ENCODE measurements around the gene RGL3.
A peak's percentile ranks its signal among the peaks of the same experiment; 100 is the strongest.
"Not testable (repeated sequence)": the region's sequence is repeated elsewhere in the genome, so short reads cannot be mapped to it uniquely, and the experiment has no call there.

RGL3 gene

GRCh38 chr19:11379269-11379845 is 39.8 kb downstream of the RGL3 start:
- H3K27me3 ChIP-seq (ENCODE audit: control insufficient read depth in 1 of 2, insufficient read depth in 2 of 2, low read length in 2 of 2), result peaks cover 19 to 23% of the 10 kb centered on the region in 2 donors
- H3K27ac ChIP-seq (ENCODE audit: low read length), result not testable (repeated sequence)

DNA sequence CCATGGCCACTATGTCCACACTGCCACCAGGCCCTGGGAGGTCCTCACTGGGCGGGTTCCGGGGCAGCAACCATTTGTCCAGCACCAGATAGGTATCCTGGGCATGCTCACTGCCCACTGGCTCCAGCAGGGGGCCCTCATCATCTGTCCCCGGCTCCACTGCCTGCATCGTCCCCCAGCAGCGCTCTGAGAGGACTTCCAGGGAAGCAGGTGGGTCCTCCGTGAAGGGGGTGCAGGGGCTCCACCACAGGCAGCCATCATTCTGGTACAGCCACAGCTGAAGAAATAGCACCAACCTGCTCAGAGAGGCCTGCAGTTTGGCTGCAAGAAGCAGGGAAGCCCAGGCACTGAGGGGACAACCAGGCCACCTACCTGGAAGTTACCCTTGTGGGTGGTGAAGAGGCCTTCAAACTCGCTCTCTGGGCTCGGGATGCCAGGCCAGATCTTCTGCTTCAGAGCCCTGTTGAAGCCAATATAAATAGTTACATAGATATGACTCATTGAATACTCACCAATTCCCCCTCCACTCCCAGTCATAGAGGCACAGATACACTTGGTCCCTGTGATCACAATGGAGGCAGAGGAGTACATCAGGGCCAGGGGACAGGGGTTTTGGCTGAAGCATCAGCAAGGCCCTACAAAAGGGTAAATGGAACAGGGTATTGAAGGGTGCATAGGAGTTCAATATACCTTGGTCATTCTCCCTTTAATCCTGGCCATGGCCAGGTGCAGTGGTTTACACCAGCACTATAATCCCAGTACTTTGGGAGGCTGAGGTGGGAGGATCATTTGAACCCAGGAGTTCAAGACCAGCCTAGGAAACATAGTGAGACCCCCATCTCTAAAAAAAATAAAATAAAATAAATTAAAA is 40.6 kb downstream of the RGL3 start:
- no peaks in the 10 kb centered on the region for H3K9me3 ChIP-seq (ENCODE audit: control insufficient read depth in 2 of 2, low read length in 2 of 2)
- peaks cover 14 to 17% of the 10 kb centered on the region in 2 donors for H3K27me3 ChIP-seq (ENCODE audit: control insufficient read depth in 1 of 2, insufficient read depth in 2 of 2, low read length in 2 of 2)
- peaks cover 64% of the 10 kb centered on the region for H3K4me1 ChIP-seq (ENCODE audit: control insufficient read depth, insufficient read depth, low read length)
- no peak overlapping the region for H3K4me3 ChIP-seq (ENCODE audit: low read length in 2 of 2)
- no peak overlapping the region for H3K9ac ChIP-seq (ENCODE audit: low read length in 2 of 2)
- no peaks in the 10 kb centered on the region for H3K36me3 ChIP-seq (ENCODE audit: control insufficient read depth in 2 of 2, insufficient read depth in 2 of 2, low read length in 2 of 2)
- H3K27ac ChIP-seq (ENCODE audit: low read length), result no peak overlapping the region

More at GRCh38 chr19:11379269-11379845, 39.8 kb downstream of the RGL3 start:
- H3K36me3 ChIP-seq (ENCODE audit: control insufficient read depth in 2 of 2, insufficient read depth in 2 of 2, low read length in 2 of 2); H3K4me3 ChIP-seq (ENCODE audit: low read length in 2 of 2); H3K9me3 ChIP-seq (ENCODE audit: control insufficient read depth in 2 of 2, low read length in 2 of 2); H3K9ac ChIP-seq (ENCODE audit: low read length in 2 of 2): not testable (repeated sequence)
- peaks cover 59% of the 10 kb centered on the region for H3K4me1 ChIP-seq (ENCODE audit: control insufficient read depth, insufficient read depth, low read length)

GRCh38 chr19:11377756-11378155 is 41.4 kb downstream of the RGL3 start:
- Histone ChIP-seq H3K4me3 (ENCODE audit: low read length in 2 of 2) (no peak overlapping the region), H3K9ac (ENCODE audit: low read length in 2 of 2) (no peak overlapping the region), H3K36me3 (ENCODE audit: control insufficient read depth in 2 of 2, insufficient read depth in 2 of 2, low read length in 2 of 2) (no peaks in the 10 kb centered on the region), H3K9me3 (ENCODE audit: control insufficient read depth in 2 of 2, low read length in 2 of 2) (no peaks in the 10 kb centered on the region), H3K27ac (ENCODE audit: low read length) (no peak overlapping the region), H3K27me3 (ENCODE audit: control insufficient read depth in 1 of 2, insufficient read depth in 2 of 2, low read length in 2 of 2) (peaks cover 9% of the 10 kb centered on the region in 2 donors), H3K4me1 (ENCODE audit: control insufficient read depth, insufficient read depth, low read length) (peaks cover 58% of the 10 kb centered on the region)

- no peaks in the 10 kb centered on the region for H3K9me3 ChIP-seq (ENCODE audit: control insufficient read depth in 2 of 2, low read length in 2 of 2)
- H3K4me3 ChIP-seq (ENCODE audit: low read length in 2 of 2), result peak overlapping the region in 1 of 2 donors; percentile 31
- no peak overlapping the region for H3K9ac ChIP-seq (ENCODE audit: low read length in 2 of 2)
- H3K36me3 ChIP-seq (ENCODE audit: control insufficient read depth in 2 of 2, insufficient read depth in 2 of 2, low read length in 2 of 2), result no peaks in the 10 kb centered on the region
- peaks cover 6% of the 10 kb centered on the region in 2 donors for H3K27me3 ChIP-seq (ENCODE audit: control insufficient read depth in 1 of 2, insufficient read depth in 2 of 2, low read length in 2 of 2)
- H3K27ac ChIP-seq (ENCODE audit: low read length), result peak overlapping the region; percentile 31
- H3K4me1 ChIP-seq (ENCODE audit: control insufficient read depth, insufficient read depth, low read length), result peaks cover 57% of the 10 kb centered on the region
These were observed 41.9 kb downstream of the RGL3 start for GRCh38 chr19:11377237-11377636.

GRCh38 chr19:11375143-11375948 is 43.8 kb downstream of the RGL3 start:
- Histone ChIP-seq H3K36me3 (ENCODE audit: control insufficient read depth in 2 of 2, insufficient read depth in 2 of 2, low read length in 2 of 2) (no peaks in the 10 kb centered on the region), H3K9ac (ENCODE audit: low read length in 2 of 2) (peak overlapping the region; percentile 64 to 82), H3K27ac (ENCODE audit: low read length) (peak overlapping the region; percentile 94), H3K9me3 (ENCODE audit: control insufficient read depth in 2 of 2, low read length in 2 of 2) (no peaks in the 10 kb centered on the region), H3K27me3 (ENCODE audit: control insufficient read depth in 1 of 2, insufficient read depth in 2 of 2, low read length in 2 of 2) (no peaks in the 10 kb centered on the region), H3K4me3 (ENCODE audit: low read length in 2 of 2) (peak overlapping the region; percentile 51 to 90), H3K4me1 (ENCODE audit: control insufficient read depth, insufficient read depth, low read length) (peaks cover 42% of the 10 kb centered on the region)

DNA sequence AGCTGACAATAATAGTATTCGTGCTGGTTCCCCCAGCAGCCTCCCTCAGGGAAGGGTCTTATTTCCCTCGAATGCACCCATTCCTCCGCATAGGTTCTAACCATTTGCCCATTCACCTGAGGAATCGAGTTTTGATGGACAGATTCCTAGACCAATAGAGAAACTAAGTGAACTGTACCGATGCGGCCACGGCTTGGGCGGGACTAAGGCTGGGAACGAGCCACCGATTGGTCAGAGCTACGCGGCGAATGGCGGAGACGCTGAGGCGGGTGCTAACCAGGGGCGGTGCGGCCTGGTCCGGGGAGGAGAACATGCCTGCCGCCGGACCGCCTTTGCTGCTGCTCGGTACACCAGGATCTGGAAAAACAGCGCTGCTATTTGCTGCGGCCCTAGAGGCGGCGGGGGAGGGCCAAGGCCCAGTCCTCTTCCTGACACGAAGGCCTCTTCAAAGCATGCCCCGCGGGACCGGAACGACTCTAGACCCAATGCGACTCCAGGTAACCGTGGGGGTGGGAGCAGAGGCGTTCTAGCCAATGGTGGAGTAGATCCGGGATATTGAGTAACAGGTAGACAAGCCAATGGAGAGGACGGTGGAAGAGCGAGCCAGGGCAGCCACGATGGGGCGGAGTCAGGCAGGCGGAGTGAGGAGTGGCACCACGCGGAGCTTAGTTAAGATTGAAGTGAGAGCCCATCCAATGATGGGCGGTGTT is 44.5 kb downstream of the RGL3 start, which contains the start of gene SWSAP1:
SWSAP1 (plus strand) TSS at position 234 of the 710 bp plus-strand sequence; CDS start at position 249, 15 bp downstream.
- H3K4me1 ChIP-seq (ENCODE audit: control insufficient read depth, insufficient read depth, low read length), result peaks cover 39% of the 10 kb centered on the region

DNA sequence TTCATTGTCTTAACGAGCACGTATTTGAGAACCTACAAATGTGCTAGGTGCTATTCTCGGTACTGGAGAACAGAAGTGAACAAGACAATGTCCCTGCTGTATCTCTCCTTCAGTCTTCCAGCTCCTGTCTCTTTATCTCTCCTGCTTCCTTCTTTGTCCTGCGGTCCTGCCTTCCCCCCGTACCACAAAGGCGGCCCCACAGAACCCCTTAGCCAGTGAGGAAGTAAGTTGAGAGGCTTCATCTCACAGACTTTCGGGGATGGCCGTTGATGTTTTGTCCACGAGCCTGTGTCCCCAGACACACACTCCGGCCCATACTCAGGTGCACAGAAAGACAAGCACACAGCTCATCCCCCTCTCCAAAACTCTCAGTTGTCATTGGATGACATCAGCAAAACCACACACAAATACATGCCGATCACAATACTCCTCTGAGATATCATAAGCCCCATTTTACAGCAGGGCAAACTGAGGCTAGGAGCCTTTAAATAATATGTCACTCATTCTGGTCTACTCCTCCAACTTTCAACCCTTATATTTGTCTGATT is 45.2 kb downstream of the RGL3 start:
- H3K27ac ChIP-seq (ENCODE audit: low read length), result peak overlapping the region; percentile 94
- H3K4me3 ChIP-seq (ENCODE audit: low read length in 2 of 2), result peak overlapping the region; percentile 60 to 90
- H3K9me3 ChIP-seq (ENCODE audit: control insufficient read depth in 2 of 2, low read length in 2 of 2), result no peaks in the 10 kb centered on the region
- peaks cover 39% of the 10 kb centered on the region for H3K4me1 ChIP-seq (ENCODE audit: control insufficient read depth, insufficient read depth, low read length)
- H3K27me3 ChIP-seq (ENCODE audit: control insufficient read depth in 1 of 2, insufficient read depth in 2 of 2, low read length in 2 of 2), result no peaks in the 10 kb centered on the region
- peak overlapping the region; percentile 48 to 68 for H3K9ac ChIP-seq (ENCODE audit: low read length in 2 of 2)
- no peaks in the 10 kb centered on the region for H3K36me3 ChIP-seq (ENCODE audit: control insufficient read depth in 2 of 2, insufficient read depth in 2 of 2, low read length in 2 of 2)

More for the DNA sequence above, 44.5 kb downstream of the RGL3 start, which contains the start of gene SWSAP1:
- no peaks in the 10 kb centered on the region for H3K36me3 ChIP-seq (ENCODE audit: control insufficient read depth in 2 of 2, insufficient read depth in 2 of 2, low read length in 2 of 2)
- H3K27me3 ChIP-seq (ENCODE audit: control insufficient read depth in 1 of 2, insufficient read depth in 2 of 2, low read length in 2 of 2), result no peaks in the 10 kb centered on the region
- peak within 1 kb of the TSS; percentile 68 to 95 for H3K9ac ChIP-seq (ENCODE audit: low read length in 2 of 2)
- H3K27ac ChIP-seq (ENCODE audit: low read length), result peak within 1 kb of the TSS; percentile 94
- peak within 1 kb of the TSS; percentile 60 to 90 for H3K4me3 ChIP-seq (ENCODE audit: low read length in 2 of 2)
- no peaks in the 10 kb centered on the region for H3K9me3 ChIP-seq (ENCODE audit: control insufficient read depth in 2 of 2, low read length in 2 of 2)

DNA sequence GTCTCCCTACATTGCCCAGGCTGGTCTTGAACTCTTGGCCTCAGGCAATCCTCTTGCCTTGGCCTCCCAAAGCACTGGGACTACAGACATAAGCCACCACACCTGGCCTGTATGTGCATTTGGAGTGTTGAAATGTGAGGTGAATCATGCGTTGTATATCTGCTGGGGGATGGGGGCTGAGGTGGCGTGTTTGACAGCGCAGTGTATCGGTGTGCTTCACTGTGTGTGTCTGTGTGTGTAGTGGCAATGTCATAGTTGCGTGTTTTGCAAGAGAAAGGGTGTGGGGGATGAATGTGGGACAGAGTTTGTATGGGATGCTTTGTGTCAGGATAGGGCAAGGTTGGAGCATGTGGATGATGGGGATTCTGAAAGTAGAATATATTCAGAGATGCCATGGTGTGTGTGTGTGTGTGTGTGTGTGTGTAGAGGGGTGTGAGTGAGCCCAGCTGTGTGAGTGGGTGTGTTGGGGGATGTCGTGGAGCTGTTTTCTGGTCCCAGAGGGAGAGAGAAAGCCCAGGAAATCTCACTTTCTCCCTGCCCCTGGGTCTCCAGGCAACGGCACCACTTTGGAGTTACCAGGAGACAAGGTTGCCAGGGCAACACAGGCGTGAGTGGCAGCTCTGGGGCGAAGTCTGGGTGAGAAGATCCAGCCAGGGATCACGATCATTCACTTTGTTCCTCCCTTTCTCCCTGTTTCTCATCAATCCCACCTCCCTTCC is 45.8 kb downstream of the RGL3 start:
- Histone ChIP-seq H3K9ac (ENCODE audit: low read length in 2 of 2) (no peak overlapping the region), H3K36me3 (ENCODE audit: control insufficient read depth in 2 of 2, insufficient read depth in 2 of 2, low read length in 2 of 2) (no peaks in the 10 kb centered on the region), H3K4me3 (ENCODE audit: low read length in 2 of 2) (no peak overlapping the region), H3K27me3 (ENCODE audit: control insufficient read depth in 1 of 2, insufficient read depth in 2 of 2, low read length in 2 of 2) (no peaks in the 10 kb centered on the region), H3K4me1 (ENCODE audit: control insufficient read depth, insufficient read depth, low read length) (peaks cover 36% of the 10 kb centered on the region), H3K9me3 (ENCODE audit: control insufficient read depth in 2 of 2, low read length in 2 of 2) (no peaks in the 10 kb centered on the region), H3K27ac (ENCODE audit: low read length) (no peak overlapping the region)

- peaks cover 16% of the 10 kb centered on the region for H3K4me1 ChIP-seq (ENCODE audit: control insufficient read depth, insufficient read depth, low read length)
- H3K36me3 ChIP-seq (ENCODE audit: control insufficient read depth in 2 of 2, insufficient read depth in 2 of 2, low read length in 2 of 2), result peaks cover 0 to 2% of the 10 kb centered on the region in 2 donors
- no peak overlapping the region for H3K27ac ChIP-seq (ENCODE audit: low read length)
- no peaks in the 10 kb centered on the region for H3K27me3 ChIP-seq (ENCODE audit: control insufficient read depth in 1 of 2, insufficient read depth in 2 of 2, low read length in 2 of 2)
- H3K4me3 ChIP-seq (ENCODE audit: low read length in 2 of 2), result no peak overlapping the region
- H3K9me3 ChIP-seq (ENCODE audit: control insufficient read depth in 2 of 2, low read length in 2 of 2), result no peaks in the 10 kb centered on the region
- no peak overlapping the region for H3K9ac ChIP-seq (ENCODE audit: low read length in 2 of 2)
These were observed 48.4 kb downstream of the RGL3 start for GRCh38 chr19:11370744-11371143.
